GM12865 (cell line): ENCODE data around the gene ZNF664.
"Not testable (repeated sequence)": the region's sequence is repeated elsewhere in the genome, so short reads cannot be mapped to it uniquely, and the experiment has no call there.

ENCODE experiments used
- DNase-seq: peaks from one replicate; pipeline ENCODE4 v3.0.0; 2010; ENCODE audit warnings: low read depth
- H3K4me3 ChIP-seq: 2 replicates; pipeline ENCODE4 v1.5.1; 2011; ENCODE audit warnings: mild to moderate bottlenecking, low read depth, low read length, control low read depth
- TF ChIP-seq, protein P1 (sequence below): IDR thresholded peaks from 2 replicates; pipeline ENCODE4 v1.5.1; 2011; ENCODE audit warnings: low read length, control low read depth, low read depth, inconsistent platforms; ENCODE audit not compliant: insufficient read depth; ENCODE audit errors: missing control alignments

ZNF664 gene

DNA sequence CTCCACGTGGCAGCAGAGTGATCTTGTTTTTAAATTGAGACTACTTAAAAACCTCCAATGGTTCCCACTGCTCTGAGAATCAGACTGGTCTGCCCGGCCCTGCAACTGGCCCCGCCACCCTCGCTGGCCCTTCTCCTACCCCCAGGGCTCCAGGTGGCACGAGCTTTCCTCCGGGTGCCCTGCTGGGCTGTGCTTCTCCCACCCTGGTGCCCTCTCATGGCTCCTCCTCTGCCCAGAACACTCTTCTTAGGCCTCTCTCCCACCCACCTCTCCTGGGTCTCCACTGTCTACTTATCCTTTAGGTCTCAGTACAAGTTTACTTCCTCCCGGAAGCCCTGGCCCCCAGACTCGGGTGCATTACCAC lies 26.9 kb upstream of the ZNF664 start:
- no peak overlapping the region for H3K4me3 ChIP-seq
- TF ChIP-seq, protein P1, sequence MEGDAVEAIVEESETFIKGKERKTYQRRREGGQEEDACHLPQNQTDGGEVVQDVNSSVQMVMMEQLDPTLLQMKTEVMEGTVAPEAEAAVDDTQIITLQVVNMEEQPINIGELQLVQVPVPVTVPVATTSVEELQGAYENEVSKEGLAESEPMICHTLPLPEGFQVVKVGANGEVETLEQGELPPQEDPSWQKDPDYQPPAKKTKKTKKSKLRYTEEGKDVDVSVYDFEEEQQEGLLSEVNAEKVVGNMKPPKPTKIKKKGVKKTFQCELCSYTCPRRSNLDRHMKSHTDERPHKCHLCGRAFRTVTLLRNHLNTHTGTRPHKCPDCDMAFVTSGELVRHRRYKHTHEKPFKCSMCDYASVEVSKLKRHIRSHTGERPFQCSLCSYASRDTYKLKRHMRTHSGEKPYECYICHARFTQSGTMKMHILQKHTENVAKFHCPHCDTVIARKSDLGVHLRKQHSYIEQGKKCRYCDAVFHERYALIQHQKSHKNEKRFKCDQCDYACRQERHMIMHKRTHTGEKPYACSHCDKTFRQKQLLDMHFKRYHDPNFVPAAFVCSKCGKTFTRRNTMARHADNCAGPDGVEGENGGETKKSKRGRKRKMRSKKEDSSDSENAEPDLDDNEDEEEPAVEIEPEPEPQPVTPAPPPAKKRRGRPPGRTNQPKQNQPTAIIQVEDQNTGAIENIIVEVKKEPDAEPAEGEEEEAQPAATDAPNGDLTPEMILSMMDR: no peak
- DNase-seq: no peak

DNA sequence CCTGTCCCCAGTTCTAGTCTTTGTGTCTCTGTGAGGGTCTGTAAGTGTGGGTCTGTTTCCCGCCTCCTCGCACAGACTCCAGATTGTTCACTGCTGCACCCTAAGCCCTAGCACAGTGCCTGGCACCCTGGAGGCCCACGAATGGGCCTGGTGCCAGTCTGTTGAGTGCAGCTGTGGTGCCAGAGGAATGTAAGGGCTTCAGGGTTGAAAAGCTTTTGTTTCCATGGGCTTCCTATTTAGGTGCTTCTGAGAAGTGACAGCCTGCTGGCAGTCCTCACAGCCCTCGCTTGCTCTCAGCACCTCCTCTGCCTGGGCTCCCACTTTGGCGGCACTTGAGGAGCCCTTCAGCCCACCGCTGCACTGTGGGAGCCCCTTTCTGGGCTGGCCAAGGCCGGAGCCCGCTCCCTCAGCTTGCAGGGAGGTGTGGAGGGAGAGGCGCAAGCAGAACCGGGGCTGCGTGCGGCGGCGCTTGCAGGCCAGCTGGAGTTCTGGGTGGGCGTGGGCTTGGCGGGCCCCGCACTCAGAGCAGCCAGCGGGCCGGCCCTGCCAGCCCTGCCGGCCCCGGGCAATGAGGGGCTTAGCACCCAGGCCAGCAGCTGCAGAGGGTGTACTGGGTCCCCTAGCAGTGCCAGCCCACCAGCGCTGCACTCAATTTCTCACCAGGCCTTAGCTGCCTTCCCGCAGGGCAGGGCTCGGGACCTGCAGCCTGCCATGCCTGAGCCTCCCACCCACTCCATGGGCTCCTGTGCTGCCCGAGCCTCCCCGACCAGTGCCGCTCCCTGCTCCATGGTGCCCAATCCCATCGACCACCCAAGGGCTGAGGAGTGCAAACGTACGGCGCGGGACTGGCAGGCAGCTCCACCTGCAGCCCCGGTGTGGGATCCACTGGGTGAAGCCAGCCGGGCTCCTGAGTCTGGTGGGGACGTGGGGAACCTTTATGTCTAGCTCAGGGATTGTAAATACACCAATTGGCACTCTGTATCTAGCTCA lies 26.2 kb upstream of the ZNF664 start:
- not testable (repeated sequence) for DNase-seq, H3K4me3 ChIP-seq

DNA sequence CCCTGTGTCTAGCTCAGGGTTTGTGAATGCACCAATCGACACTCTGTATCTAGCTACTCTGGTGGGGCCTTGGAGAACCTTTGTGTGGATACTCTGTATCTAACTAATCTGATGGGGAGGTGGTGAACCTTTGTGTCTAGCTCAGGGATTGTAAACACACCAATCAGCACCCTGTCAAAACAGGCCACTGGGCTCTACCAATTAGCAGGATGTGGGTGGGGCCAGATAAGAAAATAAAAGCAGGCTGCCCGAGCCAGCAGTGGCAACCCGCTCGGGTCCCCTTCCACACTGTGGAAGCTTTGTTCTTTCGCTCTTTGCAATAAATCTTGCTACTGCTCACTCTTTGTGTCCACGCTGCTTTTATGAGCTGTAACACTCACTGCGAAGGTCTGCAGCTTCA lies 25.5 kb upstream of the ZNF664 start:
- not testable (repeated sequence) for H3K4me3 ChIP-seq, DNase-seq

DNA sequence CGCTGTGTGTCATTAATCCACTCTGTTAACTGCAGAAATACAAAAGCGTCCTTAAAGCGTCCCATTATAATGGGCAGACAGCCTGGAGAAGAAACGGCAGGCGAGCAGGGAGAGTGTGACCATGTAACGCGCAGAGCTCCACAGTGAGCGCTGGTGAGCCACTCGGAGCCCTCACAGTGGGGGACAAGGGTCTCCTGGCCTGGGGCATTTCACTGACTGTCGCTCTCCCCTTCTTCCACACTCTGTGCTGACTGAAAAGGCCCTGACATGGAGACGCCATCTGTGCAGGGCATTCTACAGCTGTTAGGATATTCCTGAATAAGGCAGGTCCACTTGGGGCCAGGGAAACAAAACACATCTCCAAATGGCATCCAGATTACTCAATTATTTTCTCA lies 24.6 kb upstream of the ZNF664 start:
- TF ChIP-seq, protein P1: no peak
- no peak overlapping the region for H3K4me3 ChIP-seq
- no peak for DNase-seq

DNA sequence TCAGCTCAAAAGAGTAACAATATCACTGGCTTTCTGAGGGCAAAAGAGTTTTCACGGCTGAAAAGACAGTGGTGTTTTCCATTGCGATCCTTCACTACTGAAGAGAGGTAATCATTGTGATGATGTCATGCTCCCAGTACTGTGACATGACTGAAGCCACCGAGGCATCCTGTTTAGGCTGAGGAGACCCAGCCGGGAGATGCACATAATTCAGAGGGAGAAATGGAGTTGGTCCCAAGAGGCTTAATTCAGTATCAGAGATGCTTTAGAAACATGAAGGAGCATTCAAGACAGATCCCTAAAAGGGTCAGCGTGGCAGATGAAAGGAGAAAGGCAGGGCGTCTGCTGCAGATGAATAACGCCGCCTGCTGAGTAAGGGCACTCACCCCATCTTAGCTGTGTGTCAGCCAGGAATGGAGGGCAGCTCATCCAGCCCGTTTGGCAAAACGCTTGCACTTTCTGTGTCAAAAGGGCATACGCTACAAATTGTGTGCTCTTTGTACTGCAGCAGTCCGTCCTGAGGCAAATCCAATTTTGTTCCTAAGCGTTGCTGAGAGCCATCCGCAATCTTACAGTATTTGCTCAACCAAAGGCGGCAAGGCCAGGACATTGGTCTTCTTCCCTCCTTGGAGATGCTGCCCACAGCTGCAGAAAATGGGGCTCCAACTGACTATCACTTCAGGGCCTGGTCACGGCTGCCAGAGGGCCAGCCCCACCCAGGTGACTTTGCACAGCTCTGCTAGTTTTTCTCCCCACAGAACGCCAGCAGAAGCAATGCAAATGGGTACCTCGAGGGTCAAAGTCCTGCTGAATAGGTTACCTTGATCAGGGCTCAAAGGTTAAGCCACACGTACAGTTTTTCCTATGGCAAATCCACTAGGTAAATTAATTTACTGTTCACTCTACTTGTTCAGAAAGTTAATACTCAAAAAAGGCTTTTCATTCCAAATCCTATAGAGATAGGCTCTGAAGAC lies 23.9 kb upstream of the ZNF664 start:
- TF ChIP-seq, protein P1: no peak
- DNase-seq: no peak
- H3K4me3 ChIP-seq: no peak overlapping the region

DNA sequence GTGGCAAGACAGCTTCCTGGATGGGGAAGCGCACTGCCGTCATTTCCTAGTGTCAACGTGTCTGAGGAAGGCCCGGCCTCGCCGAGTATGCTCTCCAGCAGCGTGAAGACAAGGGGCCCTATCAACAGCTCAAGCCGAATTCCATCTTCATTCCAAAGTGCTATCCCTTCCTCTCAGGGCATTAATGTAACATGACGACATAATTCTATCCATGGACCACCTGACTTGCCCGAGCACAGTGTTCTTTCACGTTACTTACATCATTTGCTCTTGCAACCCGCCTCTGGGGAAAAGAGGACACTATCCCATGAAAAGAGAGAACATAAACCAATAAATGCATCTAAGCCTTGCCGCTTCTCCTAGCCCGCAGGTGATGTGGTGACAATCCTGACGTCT lies 23.2 kb upstream of the ZNF664 start:
- H3K4me3 ChIP-seq: no peak overlapping the region
- no peak for DNase-seq
- TF ChIP-seq, protein P1: no peak

DNA sequence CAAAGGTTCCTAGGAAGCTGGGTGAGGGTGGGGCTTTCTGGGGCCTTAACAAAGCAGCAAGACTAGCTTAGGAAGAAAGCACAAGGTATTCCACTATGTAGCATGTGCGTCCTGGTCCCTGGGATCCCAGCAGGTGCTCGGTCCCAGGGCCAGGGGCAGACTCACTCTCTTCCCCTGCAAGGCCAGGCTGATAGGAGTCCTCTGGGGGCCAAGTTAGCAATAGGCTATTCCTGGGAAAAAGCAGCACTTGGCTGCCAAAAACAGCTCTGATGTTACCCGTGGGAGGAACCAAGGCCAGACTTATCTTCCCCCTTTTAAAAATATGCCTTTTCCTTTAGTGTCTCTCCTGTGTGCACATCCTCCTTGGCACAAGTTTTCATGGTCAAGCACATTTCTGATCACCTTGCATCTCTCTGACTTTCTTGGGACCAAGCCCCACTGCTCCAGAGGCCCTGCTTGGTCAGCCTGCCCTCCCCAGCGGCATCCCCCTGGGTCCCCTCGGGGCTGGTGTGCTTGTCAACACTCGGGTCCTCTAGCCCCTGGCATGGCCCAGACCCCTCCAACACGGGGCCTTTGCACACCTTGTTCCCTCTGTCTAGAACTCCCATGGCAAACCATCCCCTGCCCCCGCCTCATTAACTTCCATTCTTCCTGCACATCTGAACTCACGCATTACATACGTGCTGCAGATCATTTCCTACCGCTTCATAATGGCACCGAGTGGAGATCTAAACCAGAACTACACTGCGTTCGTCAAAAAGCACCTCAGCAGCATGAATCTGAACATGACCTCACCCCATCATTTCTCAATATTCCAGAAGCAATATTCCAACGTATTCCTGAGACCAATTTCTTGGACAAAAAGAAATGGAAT lies 22.3 kb upstream of the ZNF664 start:
- TF ChIP-seq, protein P1: no peak
- DNase-seq: no peak

More for the DNA sequence above, 22.3 kb upstream of the ZNF664 start:
- no peak overlapping the region for H3K4me3 ChIP-seq
